ENCODE data around the gene GRP.

- TF ChIP-seq, protein P1, sequence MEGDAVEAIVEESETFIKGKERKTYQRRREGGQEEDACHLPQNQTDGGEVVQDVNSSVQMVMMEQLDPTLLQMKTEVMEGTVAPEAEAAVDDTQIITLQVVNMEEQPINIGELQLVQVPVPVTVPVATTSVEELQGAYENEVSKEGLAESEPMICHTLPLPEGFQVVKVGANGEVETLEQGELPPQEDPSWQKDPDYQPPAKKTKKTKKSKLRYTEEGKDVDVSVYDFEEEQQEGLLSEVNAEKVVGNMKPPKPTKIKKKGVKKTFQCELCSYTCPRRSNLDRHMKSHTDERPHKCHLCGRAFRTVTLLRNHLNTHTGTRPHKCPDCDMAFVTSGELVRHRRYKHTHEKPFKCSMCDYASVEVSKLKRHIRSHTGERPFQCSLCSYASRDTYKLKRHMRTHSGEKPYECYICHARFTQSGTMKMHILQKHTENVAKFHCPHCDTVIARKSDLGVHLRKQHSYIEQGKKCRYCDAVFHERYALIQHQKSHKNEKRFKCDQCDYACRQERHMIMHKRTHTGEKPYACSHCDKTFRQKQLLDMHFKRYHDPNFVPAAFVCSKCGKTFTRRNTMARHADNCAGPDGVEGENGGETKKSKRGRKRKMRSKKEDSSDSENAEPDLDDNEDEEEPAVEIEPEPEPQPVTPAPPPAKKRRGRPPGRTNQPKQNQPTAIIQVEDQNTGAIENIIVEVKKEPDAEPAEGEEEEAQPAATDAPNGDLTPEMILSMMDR (IDR thresholded peaks at IDR 0.05): no peak
- no peak for TF ChIP-seq POLR2A (IDR thresholded peaks at IDR 0.05)
These were observed 42.5 kb upstream of the GRP start for GRCh38 chr18:59177485-59177884.
